Measurements from ENCODE around the gene HMGCL.
"Not testable (repeated sequence)": the region's sequence is repeated elsewhere in the genome, so short reads cannot be mapped to it uniquely, and the experiment has no call there.

GRCh38 chr1:23783141-23783540 is 42.1 kb downstream of the HMGCL start:
- TF ChIP-seq, protein P1, sequence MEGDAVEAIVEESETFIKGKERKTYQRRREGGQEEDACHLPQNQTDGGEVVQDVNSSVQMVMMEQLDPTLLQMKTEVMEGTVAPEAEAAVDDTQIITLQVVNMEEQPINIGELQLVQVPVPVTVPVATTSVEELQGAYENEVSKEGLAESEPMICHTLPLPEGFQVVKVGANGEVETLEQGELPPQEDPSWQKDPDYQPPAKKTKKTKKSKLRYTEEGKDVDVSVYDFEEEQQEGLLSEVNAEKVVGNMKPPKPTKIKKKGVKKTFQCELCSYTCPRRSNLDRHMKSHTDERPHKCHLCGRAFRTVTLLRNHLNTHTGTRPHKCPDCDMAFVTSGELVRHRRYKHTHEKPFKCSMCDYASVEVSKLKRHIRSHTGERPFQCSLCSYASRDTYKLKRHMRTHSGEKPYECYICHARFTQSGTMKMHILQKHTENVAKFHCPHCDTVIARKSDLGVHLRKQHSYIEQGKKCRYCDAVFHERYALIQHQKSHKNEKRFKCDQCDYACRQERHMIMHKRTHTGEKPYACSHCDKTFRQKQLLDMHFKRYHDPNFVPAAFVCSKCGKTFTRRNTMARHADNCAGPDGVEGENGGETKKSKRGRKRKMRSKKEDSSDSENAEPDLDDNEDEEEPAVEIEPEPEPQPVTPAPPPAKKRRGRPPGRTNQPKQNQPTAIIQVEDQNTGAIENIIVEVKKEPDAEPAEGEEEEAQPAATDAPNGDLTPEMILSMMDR (IDR thresholded peaks at IDR 0.05), result not testable (repeated sequence)
- TF ChIP-seq ZFX (IDR thresholded peaks at IDR 0.05; ENCODE audit: borderline replicate concordance), result not testable (repeated sequence)
